OCI-LY3 (cell line): ENCODE measurements around the gene GSC2.

ENCODE experiments used
- H2AFZ ChIP-seq: fragments of 200-600, 300-600 bp; shearing (Covaris generic); 2 replicates; pipeline ENCODE4 v1.6.0; 2014; ENCODE audit warnings: antibody characterized with exemption, low read depth, low read length
- H3K27ac ChIP-seq: fragments of 200-600, 300-600 bp; sonication (generic); 2 replicates; pipeline ENCODE4 v1.5.1; 2014; ENCODE audit warnings: mild to moderate bottlenecking, low read length, moderate library complexity, mixed read lengths
- H3K27me3 ChIP-seq: fragments of 200-600, 300-600 bp; sonication (generic); 2 replicates; pipeline ENCODE4 v1.6.1; 2014; ENCODE audit warnings: low read depth, low read length, mixed read lengths
- H3K36me3 ChIP-seq: fragments of 200-600, 300-600 bp; sonication (generic); replicated peaks from 2 replicates; pipeline ENCODE3; 2014; ENCODE audit warnings: low read depth, low read length, mixed read lengths
- H3K4me1 ChIP-seq: fragments of 300-600, 200-600 bp; sonication (generic); 2 replicates; pipeline ENCODE4 v1.6.1; 2014; ENCODE audit warnings: low read length, mixed read lengths
- H3K4me2 ChIP-seq: fragments of 200-600, 300-600 bp; sonication (generic); 2 replicates; pipeline ENCODE4 v1.6.1; 2014; ENCODE audit warnings: low read length, mixed read lengths
- H3K4me3 ChIP-seq: fragments of 300-600, 200-600 bp; sonication (generic); 2 replicates; pipeline ENCODE4 v1.5.1; 2014; ENCODE audit warnings: antibody characterized with exemption, mild to moderate bottlenecking, low read length, moderate library complexity
- H3K79me2 ChIP-seq: fragments of 300-600, 200-600 bp; shearing (Covaris generic); 2 replicates; pipeline ENCODE4 v1.6.1; 2014; ENCODE audit warnings: mild to moderate bottlenecking, low read length, mixed read lengths
- H3K9ac ChIP-seq: fragments of 300-600, 200-600 bp; shearing (Covaris generic); 2 replicates; pipeline ENCODE4 v1.6.0; 2014; ENCODE audit warnings: mild to moderate bottlenecking, low read length, moderate library complexity
- H3K9me3 ChIP-seq: fragments of 200-600, 300-600 bp; shearing (Covaris generic); 2 replicates; pipeline ENCODE4 v1.6.1; 2014; ENCODE audit warnings: low read length, mixed read lengths; ENCODE audit not compliant: insufficient read depth
- H4K20me1 ChIP-seq: fragments of 200-600, 300-600 bp; sonication (generic); 2 replicates; pipeline ENCODE4 v1.6.1; 2016; ENCODE audit warnings: low read length, mixed read lengths; ENCODE audit not compliant: insufficient read depth
- EZH2phosphoT487 ChIP-seq: fragments of 200-600 bp; shearing (Covaris generic); IDR thresholded peaks from 2 replicates; pipeline ENCODE4 v1.6.1; 2018; ENCODE audit warnings: antibody characterized with exemption, mixed run types, low read depth
- TF ChIP-seq, protein P1 (sequence below): fragments of 200-600, 300-600 bp; sonication (generic); IDR thresholded peaks from 2 replicates; pipeline ENCODE4 v1.5.1; 2014; ENCODE audit warnings: antibody characterized with exemption, low read length, low read depth

The GSC2 gene

DNA sequence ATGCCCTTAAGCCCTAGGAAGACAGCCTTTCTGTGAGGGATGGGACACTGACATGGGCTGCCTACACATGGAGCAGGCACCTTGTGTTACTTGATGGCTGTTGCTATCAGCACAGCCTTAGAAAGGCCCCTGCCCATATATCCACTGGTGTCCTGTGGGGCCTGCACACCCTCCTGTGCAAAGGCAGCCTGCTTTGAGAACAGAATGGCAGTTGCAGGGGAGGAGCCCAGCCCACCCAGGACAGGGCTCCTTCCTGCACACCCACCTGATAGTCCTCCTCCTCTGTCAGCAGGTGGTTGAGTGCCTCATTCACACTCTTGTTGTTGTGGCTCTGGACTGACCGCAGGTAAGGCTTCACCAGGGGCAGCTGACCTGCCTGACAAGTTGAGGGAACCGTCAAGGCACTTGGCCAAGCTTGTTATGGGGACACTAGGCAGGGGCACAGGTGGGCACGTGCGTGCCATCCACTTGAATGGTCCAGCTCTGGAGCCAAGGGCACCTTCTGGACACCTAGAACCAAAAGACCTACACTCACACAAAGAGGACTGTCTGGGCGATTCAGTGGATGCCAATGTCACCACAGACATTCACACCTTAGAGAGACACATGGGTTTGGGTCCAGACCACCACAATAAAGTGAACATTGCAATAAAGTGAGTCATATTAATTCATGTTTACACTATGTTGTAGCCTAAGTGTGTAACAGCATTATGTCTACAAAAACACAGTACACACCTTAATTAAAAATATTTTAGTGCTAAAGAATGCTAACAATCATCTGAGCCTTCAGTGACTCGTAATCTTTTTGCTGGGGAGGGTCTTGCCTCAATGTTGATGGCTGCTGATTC is 37.8 kb upstream of the GSC2 start:
- no peaks in the 10 kb centered on the region for H4K20me1 ChIP-seq
- H3K4me2 ChIP-seq = no peak overlapping the region
- no peaks in the 10 kb centered on the region for H3K4me1 ChIP-seq
- H2AFZ ChIP-seq = no peak overlapping the region
- no peaks in the 10 kb centered on the region for H3K36me3 ChIP-seq
- no peak overlapping the region for H3K9ac ChIP-seq
- H3K79me2 ChIP-seq = no peaks in the 10 kb centered on the region
- no peaks in the 10 kb centered on the region for H3K9me3 ChIP-seq
- peaks cover 5% of the 10 kb centered on the region; the same call in 1 of the 2 replicates for H3K27me3 ChIP-seq
- H3K4me3 ChIP-seq = no peak overlapping the region
- TF ChIP-seq, protein P1, sequence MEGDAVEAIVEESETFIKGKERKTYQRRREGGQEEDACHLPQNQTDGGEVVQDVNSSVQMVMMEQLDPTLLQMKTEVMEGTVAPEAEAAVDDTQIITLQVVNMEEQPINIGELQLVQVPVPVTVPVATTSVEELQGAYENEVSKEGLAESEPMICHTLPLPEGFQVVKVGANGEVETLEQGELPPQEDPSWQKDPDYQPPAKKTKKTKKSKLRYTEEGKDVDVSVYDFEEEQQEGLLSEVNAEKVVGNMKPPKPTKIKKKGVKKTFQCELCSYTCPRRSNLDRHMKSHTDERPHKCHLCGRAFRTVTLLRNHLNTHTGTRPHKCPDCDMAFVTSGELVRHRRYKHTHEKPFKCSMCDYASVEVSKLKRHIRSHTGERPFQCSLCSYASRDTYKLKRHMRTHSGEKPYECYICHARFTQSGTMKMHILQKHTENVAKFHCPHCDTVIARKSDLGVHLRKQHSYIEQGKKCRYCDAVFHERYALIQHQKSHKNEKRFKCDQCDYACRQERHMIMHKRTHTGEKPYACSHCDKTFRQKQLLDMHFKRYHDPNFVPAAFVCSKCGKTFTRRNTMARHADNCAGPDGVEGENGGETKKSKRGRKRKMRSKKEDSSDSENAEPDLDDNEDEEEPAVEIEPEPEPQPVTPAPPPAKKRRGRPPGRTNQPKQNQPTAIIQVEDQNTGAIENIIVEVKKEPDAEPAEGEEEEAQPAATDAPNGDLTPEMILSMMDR = no peak
- no peak for TF ChIP-seq EZH2phosphoT487
- no peak overlapping the region for H3K27ac ChIP-seq

DNA sequence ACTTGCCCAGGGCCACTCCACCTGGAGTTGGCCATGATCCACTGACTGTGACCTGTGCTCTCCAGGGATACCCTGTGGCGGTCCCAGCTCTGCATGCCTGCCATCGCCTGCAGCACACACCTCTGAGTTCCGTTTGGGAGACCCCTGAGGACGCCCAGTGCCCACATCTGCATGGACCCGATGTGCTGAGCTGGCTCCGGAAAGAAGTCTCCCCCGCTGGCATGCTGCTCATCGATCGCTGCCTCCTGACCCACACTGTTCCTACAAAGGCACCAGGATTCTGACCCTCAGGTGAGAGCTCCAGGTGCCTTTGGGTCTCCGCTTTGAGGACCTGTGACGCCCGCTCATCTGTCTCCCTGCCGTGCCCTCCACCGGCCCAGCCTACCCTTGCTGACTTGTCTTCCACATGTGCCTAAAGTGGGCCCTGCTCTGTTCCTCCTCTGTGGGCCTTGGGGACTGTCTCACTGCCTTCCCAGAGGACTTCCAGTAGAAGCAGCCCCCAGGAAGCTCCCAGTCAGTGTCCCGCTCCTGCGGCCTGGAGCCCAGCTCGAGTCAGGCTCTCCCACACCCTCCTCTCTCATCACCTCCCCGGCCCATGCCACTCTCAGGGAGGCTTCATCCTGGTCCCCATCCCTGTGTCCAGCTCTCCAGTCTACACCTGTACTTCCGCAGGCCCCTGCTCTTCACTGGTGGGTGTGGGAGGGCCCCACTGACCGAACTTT is 34.3 kb upstream of the GSC2 start:
- Histone ChIP-seq H3K27ac (no peak overlapping the region), H3K36me3 (no peaks in the 10 kb centered on the region), H3K9ac (no peak overlapping the region), H3K4me3 (no peak overlapping the region), H3K4me1 (peaks cover 6% of the 10 kb centered on the region), H2AFZ (no peak overlapping the region), H3K4me2 (no peak overlapping the region), H3K9me3 (no peaks in the 10 kb centered on the region), H3K79me2 (no peaks in the 10 kb centered on the region), H3K27me3 (peaks cover 5% of the 10 kb centered on the region; the same call in 1 of the 2 replicates), H4K20me1 (no peaks in the 10 kb centered on the region)
- TF ChIP-seq, protein P1 = no peak
- TF ChIP-seq EZH2phosphoT487 = no peak

DNA sequence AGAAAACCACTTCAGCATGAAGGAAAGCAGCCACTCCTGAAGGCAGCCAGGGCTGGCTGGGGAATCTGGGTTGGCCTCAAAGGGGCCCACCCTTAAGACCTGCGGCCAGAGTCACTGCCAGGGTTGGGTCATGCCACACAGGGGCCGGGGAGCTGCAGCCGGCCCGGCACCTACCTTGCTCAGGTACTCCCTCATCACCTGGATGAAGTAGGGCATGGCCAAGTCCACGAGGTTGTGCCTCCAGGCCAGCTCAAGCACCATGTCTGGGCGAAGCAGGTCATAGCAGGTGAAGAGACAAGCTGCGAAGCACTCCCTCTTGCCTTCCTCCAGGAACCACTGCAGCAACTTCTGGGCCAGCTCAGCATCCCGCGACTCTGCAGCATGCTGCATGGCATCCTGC is 33.1 kb upstream of the GSC2 start:
- Histone ChIP-seq H3K27me3 (peaks cover 5% of the 10 kb centered on the region; the same call in 1 of the 2 replicates), H3K79me2 (no peaks in the 10 kb centered on the region; the same call in 1 of the 2 replicates), H3K9me3 (no peaks in the 10 kb centered on the region), H3K4me2 (no peak overlapping the region), H2AFZ (no peak overlapping the region), H4K20me1 (no peaks in the 10 kb centered on the region), H3K27ac (no peak overlapping the region), H3K4me3 (no peak overlapping the region), H3K9ac (no peak overlapping the region), H3K36me3 (no peaks in the 10 kb centered on the region), H3K4me1 (peaks cover 6% of the 10 kb centered on the region)
- TF ChIP-seq, protein P1 = no peak
- TF ChIP-seq EZH2phosphoT487 = no peak
